Measurements from ENCODE around the gene C1QTNF6.
"Not testable (repeated sequence)": the region's sequence is repeated elsewhere in the genome, so short reads cannot be mapped to it uniquely, and the experiment has no call there.

DNA sequence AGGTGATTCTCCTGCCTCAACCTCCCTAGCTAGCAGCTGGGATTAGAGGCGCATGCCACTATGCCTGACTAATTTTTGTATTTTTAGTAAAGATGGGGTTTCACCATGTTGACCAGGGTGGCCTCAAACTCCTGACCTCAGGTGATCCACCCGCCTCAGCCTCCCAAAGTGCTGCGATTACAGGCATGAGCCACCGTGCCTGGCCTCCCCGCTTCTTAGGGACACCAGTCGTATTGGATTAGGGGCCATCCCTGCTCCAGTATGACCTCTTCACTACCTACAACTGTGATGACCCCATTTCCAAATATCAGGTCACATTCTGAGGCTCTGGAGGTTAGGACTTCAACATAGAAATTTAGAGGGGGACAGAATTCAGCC lies 13.4 kb upstream of the C1QTNF6 start:
- TF ChIP-seq POLR2AphosphoS5 (IDR thresholded peaks at IDR 0.05; ENCODE audit: low read depth, low read length); TAF1 (IDR thresholded peaks at IDR 0.05; ENCODE audit: low read depth, low read length); POLR2A (IDR thresholded peaks at IDR 0.05; ENCODE audit: low read depth, low read length); SPI1 (IDR thresholded peaks at IDR 0.05; ENCODE audit: low read depth, low read length); PAX5 (IDR thresholded peaks at IDR 0.05; ENCODE audit: insufficient read depth, low read length, severe bottlenecking): not testable (repeated sequence)
